ENCODE measurements around the gene CHRND. TPM values are rescaled to one million over a fixed set of nuclear protein-coding genes. Genes with fewer than 3 reads are reported as not detected.

CHRND gene
- polyA plus RNA-seq, 3 donors, result not detected

DNA sequence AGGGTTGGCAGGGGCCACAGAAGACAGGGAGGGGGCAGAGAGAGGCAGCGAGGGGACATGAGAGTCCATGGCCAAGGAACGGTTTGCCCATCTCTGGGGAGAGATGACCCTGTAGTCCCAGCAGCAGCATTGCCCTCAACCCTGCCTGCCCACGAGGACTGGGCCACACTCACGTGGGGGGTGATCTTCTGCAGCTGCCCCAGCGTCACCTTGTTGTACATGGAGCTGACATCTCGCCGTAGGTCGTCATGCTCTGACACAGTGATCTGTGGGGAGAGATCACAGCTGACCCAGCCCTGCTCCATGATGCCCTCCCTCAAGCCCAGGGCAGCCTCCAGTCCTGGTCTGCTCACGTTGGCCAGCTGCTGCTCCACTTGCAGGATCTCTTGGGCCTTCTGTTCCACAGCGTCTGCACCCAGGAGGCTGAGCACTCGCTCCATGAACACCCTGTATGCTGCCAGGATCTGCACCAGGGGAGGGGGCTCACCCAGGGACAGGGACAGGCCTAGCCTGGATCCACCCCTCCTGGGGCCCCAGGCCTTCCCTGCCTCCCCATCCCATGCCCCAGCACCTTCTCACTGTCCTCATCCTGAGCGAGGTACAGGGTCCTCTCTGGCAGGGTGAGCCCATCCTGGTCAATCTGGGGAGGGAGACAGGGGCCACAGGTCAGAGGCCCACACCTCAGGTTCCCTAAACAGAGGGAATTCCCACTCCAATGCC lies 41.2 kb upstream of the CHRND start:
- Histone ChIP-seq H3K4me3 (replicated peaks in 1 of 3; ENCODE audit: low read depth in 2 of 3, low read length in 3 of 3) (no peak overlapping the region), H2AFZ (ENCODE audit: insufficient read depth, low read depth, low read length, poor library complexity, severe bottlenecking) (no peak overlapping the region), H3K4me2 (replicated peaks; ENCODE audit: extremely low read depth, low read length, poor library complexity, severe bottlenecking) (no peak overlapping the region), H4K20me1 (ENCODE audit: insufficient read depth, low read length) (no peaks in the 10 kb centered on the region), H3K27me3 (ENCODE audit: control insufficient read depth in 2 of 2, insufficient read depth in 2 of 2, low read length in 2 of 2) (peaks cover 15 to 44% of the 10 kb centered on the region in 2 donors), H3K4me1 (ENCODE audit: control insufficient read depth in 1 of 2, insufficient read depth in 2 of 2, low read length in 2 of 2) (no peaks in the 10 kb centered on the region), H3K36me3 (replicated peaks in 1 of 2; ENCODE audit: control insufficient read depth in 1 of 2, insufficient read depth in 2 of 2, low read length in 2 of 2) (no peaks in the 10 kb centered on the region), H3K79me2 (ENCODE audit: insufficient read depth, low read length) (no peaks in the 10 kb centered on the region), H3K9ac (ENCODE audit: insufficient read depth, low read length, poor library complexity, severe bottlenecking) (no peak overlapping the region), H3K9me3 (replicated peaks in 1 of 2; ENCODE audit: control insufficient read depth in 1 of 2, insufficient read depth in 1 of 2, low read length in 2 of 2) (no peaks in the 10 kb centered on the region), H3K27ac (ENCODE audit: low read depth in 1 of 2, low read length in 2 of 2) (no peak overlapping the region)
- peaks cover 41 to 58% (median 47%) of the 10 kb centered on the region in 3 donors for H3K27me3 Mint-ChIP-seq (ENCODE audit: low read depth in 3 of 3)
- no peak overlapping the region for H3K27ac Mint-ChIP-seq
- H3K4me1 Mint-ChIP-seq, result no peaks in the 10 kb centered on the region
- H3K36me3 Mint-ChIP-seq, result no peaks in the 10 kb centered on the region
- H3K4me3 Mint-ChIP-seq, result peak overlapping the region in 1 of 2 donors; percentile 77
- H3K9me3 Mint-ChIP-seq, result peaks cover 0 to 5% (median 3%) of the 10 kb centered on the region in 7 donors
- TF ChIP-seq, protein P1, sequence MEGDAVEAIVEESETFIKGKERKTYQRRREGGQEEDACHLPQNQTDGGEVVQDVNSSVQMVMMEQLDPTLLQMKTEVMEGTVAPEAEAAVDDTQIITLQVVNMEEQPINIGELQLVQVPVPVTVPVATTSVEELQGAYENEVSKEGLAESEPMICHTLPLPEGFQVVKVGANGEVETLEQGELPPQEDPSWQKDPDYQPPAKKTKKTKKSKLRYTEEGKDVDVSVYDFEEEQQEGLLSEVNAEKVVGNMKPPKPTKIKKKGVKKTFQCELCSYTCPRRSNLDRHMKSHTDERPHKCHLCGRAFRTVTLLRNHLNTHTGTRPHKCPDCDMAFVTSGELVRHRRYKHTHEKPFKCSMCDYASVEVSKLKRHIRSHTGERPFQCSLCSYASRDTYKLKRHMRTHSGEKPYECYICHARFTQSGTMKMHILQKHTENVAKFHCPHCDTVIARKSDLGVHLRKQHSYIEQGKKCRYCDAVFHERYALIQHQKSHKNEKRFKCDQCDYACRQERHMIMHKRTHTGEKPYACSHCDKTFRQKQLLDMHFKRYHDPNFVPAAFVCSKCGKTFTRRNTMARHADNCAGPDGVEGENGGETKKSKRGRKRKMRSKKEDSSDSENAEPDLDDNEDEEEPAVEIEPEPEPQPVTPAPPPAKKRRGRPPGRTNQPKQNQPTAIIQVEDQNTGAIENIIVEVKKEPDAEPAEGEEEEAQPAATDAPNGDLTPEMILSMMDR (IDR thresholded peaks at IDR 0.05), result no peak
- no peak for DNase-seq
- 87% methylated on average over 10 of the region's 12 CpGs for WGBS (ENCODE audit: insufficient coverage)
- intact Hi-C loops (cut with micrococcal nuclease), result no loop called here

GRCh38 chr2:232485348-232485756 lies 40.6 kb upstream of the CHRND start:
- H3K27ac Mint-ChIP-seq, result no peak overlapping the region
- no peaks in the 10 kb centered on the region for H3K9me3 ChIP-seq (replicated peaks in 1 of 2; ENCODE audit: control insufficient read depth in 1 of 2, insufficient read depth in 1 of 2, low read length in 2 of 2)
- no peaks in the 10 kb centered on the region for H4K20me1 ChIP-seq (ENCODE audit: insufficient read depth, low read length)
- TF ChIP-seq, protein P1 (IDR thresholded peaks at IDR 0.05), result no peak
- no peaks in the 10 kb centered on the region for H3K36me3 Mint-ChIP-seq
- H3K4me1 Mint-ChIP-seq, result no peaks in the 10 kb centered on the region
- intact Hi-C loops (cut with micrococcal nuclease), result no loop called here
- no peak for DNase-seq
- no peak overlapping the region for H3K27ac ChIP-seq (ENCODE audit: low read depth in 1 of 2, low read length in 2 of 2)
- peaks cover 15 to 46% of the 10 kb centered on the region in 2 donors for H3K27me3 ChIP-seq (ENCODE audit: control insufficient read depth in 2 of 2, insufficient read depth in 2 of 2, low read length in 2 of 2)
- no peak overlapping the region for H2AFZ ChIP-seq (ENCODE audit: insufficient read depth, low read depth, low read length, poor library complexity, severe bottlenecking)
- no peaks in the 10 kb centered on the region for H3K79me2 ChIP-seq (ENCODE audit: insufficient read depth, low read length)
- H3K27me3 Mint-ChIP-seq (ENCODE audit: low read depth in 3 of 3), result peaks cover 41 to 62% (median 47%) of the 10 kb centered on the region in 3 donors
- H3K4me3 Mint-ChIP-seq, result peak overlapping the region; percentile 48 to 77
- no peak overlapping the region for H3K9ac ChIP-seq (ENCODE audit: insufficient read depth, low read length, poor library complexity, severe bottlenecking)
- WGBS (ENCODE audit: insufficient coverage), result 13% methylated on average over 21 of the region's 22 CpGs
- no peaks in the 10 kb centered on the region for H3K36me3 ChIP-seq (replicated peaks in 1 of 2; ENCODE audit: control insufficient read depth in 1 of 2, insufficient read depth in 2 of 2, low read length in 2 of 2)
- H3K4me2 ChIP-seq (replicated peaks; ENCODE audit: extremely low read depth, low read length, poor library complexity, severe bottlenecking), result peak overlapping the region; percentile 7
- no peaks in the 10 kb centered on the region for H3K4me1 ChIP-seq (ENCODE audit: control insufficient read depth in 1 of 2, insufficient read depth in 2 of 2, low read length in 2 of 2)
- peaks cover 0 to 5% (median 3%) of the 10 kb centered on the region in 7 donors for H3K9me3 Mint-ChIP-seq
- no peak overlapping the region for H3K4me3 ChIP-seq (replicated peaks in 1 of 3; ENCODE audit: low read depth in 2 of 3, low read length in 3 of 3)
